ENCODE results near the gene PSTPIP1. TPM values are rescaled to one million over a fixed set of nuclear protein-coding genes. Genes with fewer than 3 reads are reported as not detected.

The PSTPIP1 gene
- total and polyA plus RNA-seq, 2 experiments from 2014 or later: 0.80 to 3.7 TPM

DNA sequence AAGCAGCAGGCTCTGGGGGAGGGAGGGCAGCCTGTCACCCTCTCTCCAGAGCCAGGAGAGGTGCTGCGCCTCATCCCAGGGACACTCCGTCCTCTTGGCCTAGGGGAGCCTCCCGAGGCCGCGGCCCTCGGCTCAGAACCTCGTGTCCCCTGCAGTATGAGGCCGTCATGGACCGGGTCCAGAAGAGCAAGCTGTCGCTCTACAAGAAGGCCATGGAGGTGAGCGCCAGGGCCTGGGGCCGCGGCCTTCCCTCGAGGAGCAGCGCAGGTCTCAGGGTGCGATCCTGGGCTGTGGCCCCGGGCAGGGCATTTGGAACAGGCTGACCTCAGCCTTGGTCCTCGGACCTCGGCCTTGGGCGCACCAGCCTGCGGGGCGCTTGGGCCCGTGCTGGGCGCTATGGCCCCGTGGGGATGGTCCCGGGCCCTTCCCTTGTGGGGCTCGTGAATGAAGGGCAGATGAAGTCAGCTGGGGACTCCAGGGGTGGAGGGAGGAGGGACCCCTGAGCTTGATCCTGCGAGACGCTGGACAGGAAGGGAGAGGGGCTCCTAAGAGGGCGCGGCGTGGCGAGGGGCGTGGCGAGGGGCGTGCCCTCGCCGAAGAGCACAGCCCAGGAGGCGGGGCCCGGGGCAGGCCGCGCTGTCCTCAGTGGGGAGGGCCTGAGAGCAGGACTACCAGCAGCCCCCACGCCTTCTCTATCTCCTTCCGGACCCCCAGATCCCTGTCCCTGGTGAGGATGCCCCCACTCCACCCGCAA lies 32.9 kb downstream of the PSTPIP1 start:
- H2AFZ ChIP-seq: peak overlapping the region; percentile 96
- Mint-ChIP-seq H3K27ac (no peak overlapping the region), H3K27me3 (ENCODE audit: insufficient read depth, low read depth, poor library complexity) (peaks cover 32% of the 10 kb centered on the region), H3K36me3 (ENCODE audit: low read depth) (no peaks in the 10 kb centered on the region), H3K9me3 (no peaks in the 10 kb centered on the region; the same call in 2 of the 3 replicates), H3K4me1 (peaks cover 5% of the 10 kb centered on the region), H3K4me3 (peak overlapping the region; percentile 71; the same call in 2 of the 3 replicates)
- H3K27me3 ChIP-seq (ENCODE audit: insufficient read depth): 0 out of 2 replicates have a peak, but pooled peaks cover 4% of the 10 kb centered on the region
- H3K27ac ChIP-seq (ENCODE audit: low read depth): no peak overlapping the region
- H3K4me2 ChIP-seq: peak overlapping the region; percentile 86
- no peaks in the 10 kb centered on the region for H3F3A ChIP-seq (replicated peaks; ENCODE audit: low read depth)
- no peaks in the 10 kb centered on the region for H3K9me2 ChIP-seq (ENCODE audit: insufficient read depth)
- H3K4me1 ChIP-seq (ENCODE audit: insufficient read depth): no peaks in the 10 kb centered on the region; the same call in 1 of the 2 replicates
- H3K79me2 ChIP-seq (replicated peaks; ENCODE audit: insufficient read depth): no peaks in the 10 kb centered on the region
- ATAC-seq (peak; percentile 68), DNase-seq (ENCODE audit: low spot score) (peak; percentile 69)
- peak overlapping the region; percentile 68 for H3K4me3 ChIP-seq
- H4K20me1 ChIP-seq (replicated peaks; ENCODE audit: insufficient read depth): no peaks in the 10 kb centered on the region
- H3K36me3 ChIP-seq (ENCODE audit: insufficient read depth): no peaks in the 10 kb centered on the region
- TF ChIP-seq ZNF114 (CRISPR knock-in tag; IDR thresholded peaks at IDR 0.05) (no peak), CREB1 (CRISPR knock-in tag; IDR thresholded peaks at IDR 0.05; ENCODE audit: low read depth) (no peak), STAT1 (IDR thresholded peaks at IDR 0.05; ENCODE audit: unreplicated experiment) (no peak), POLR2AphosphoS5 (IDR thresholded peaks at IDR 0.05; ENCODE audit: low read depth) (peak; percentile 46)
- TF ChIP-seq, protein P1, sequence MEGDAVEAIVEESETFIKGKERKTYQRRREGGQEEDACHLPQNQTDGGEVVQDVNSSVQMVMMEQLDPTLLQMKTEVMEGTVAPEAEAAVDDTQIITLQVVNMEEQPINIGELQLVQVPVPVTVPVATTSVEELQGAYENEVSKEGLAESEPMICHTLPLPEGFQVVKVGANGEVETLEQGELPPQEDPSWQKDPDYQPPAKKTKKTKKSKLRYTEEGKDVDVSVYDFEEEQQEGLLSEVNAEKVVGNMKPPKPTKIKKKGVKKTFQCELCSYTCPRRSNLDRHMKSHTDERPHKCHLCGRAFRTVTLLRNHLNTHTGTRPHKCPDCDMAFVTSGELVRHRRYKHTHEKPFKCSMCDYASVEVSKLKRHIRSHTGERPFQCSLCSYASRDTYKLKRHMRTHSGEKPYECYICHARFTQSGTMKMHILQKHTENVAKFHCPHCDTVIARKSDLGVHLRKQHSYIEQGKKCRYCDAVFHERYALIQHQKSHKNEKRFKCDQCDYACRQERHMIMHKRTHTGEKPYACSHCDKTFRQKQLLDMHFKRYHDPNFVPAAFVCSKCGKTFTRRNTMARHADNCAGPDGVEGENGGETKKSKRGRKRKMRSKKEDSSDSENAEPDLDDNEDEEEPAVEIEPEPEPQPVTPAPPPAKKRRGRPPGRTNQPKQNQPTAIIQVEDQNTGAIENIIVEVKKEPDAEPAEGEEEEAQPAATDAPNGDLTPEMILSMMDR (conservative IDR thresholded peaks at IDR 0.05; ENCODE audit: low read depth in 2 of 2): no peak

DNA sequence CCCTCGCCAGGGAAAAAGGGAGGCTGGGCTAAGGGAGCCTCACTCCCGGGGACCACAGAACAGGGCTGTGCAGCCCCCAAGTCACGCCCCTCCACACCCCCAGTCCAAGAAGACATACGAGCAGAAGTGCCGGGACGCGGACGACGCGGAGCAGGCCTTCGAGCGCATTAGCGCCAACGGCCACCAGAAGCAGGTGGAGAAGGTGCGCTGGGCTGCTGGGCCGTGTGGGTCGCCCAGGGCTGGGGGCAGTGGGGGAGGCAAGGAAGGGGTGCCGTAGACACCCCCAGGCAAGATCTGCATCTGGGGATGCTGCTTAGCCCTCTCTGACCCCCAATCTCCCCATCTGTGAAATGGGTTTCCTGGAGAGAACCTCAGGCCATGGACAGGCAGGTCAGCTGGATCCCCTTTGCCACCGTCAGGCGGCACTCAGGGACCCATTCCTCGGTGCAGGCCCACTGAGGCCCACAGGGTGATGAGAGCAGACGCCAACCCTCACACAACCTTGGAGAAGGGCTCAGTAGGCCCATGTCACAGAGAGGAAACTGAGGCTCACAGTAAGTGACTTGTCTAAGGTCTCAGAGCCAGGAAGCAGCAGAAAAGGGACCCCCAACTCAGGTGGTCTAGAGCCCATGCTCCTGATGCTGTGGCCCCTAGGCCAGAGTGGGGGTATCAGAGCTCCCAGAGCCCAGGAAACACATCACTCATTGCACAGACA lies 33.7 kb downstream of the PSTPIP1 start:
- Mint-ChIP-seq H3K4me1 (peaks cover 5% of the 10 kb centered on the region), H3K27ac (no peak overlapping the region), H3K36me3 (ENCODE audit: low read depth) (no peaks in the 10 kb centered on the region), H3K4me3 (peak overlapping the region; percentile 71; the same call in 2 of the 3 replicates), H3K27me3 (ENCODE audit: insufficient read depth, low read depth, poor library complexity) (peaks cover 32% of the 10 kb centered on the region), H3K9me3 (no peaks in the 10 kb centered on the region)
- 0 out of 2 replicates have a peak, but pooled peaks cover 4% of the 10 kb centered on the region for H3K27me3 ChIP-seq (ENCODE audit: insufficient read depth)
- no peaks in the 10 kb centered on the region for H3K79me2 ChIP-seq (replicated peaks; ENCODE audit: insufficient read depth)
- DNase-seq (ENCODE audit: low spot score) (peak; percentile 60), ATAC-seq (peak; percentile 17)
- peak overlapping the region; percentile 96 for H2AFZ ChIP-seq
- H3K4me1 ChIP-seq (ENCODE audit: insufficient read depth): no peaks in the 10 kb centered on the region; the same call in 1 of the 2 replicates
- H3K36me3 ChIP-seq (ENCODE audit: insufficient read depth): no peaks in the 10 kb centered on the region
- H4K20me1 ChIP-seq (replicated peaks; ENCODE audit: insufficient read depth): no peaks in the 10 kb centered on the region
- H3K27ac ChIP-seq (ENCODE audit: low read depth): no peak overlapping the region
- no peaks in the 10 kb centered on the region for H3K9me2 ChIP-seq (ENCODE audit: insufficient read depth)
- no peaks in the 10 kb centered on the region for H3F3A ChIP-seq (replicated peaks; ENCODE audit: low read depth)
- peak overlapping the region; percentile 86 for H3K4me2 ChIP-seq
- H3K4me3 ChIP-seq: peak overlapping the region; percentile 68
- TF ChIP-seq, protein P1 (conservative IDR thresholded peaks at IDR 0.05; ENCODE audit: low read depth in 2 of 2): no peak
- TF ChIP-seq ZNF331 (CRISPR knock-in tag; IDR thresholded peaks at IDR 0.05; ENCODE audit: low read depth): no peak
- no peak for TF ChIP-seq POLR2AphosphoS5 (IDR thresholded peaks at IDR 0.05; ENCODE audit: low read depth)
- TF ChIP-seq STAT1 (IDR thresholded peaks at IDR 0.05; ENCODE audit: unreplicated experiment): no peak
- no peak for TF ChIP-seq ZNF114 (CRISPR knock-in tag; IDR thresholded peaks at IDR 0.05)
- no peak for TF ChIP-seq CREB1 (CRISPR knock-in tag; IDR thresholded peaks at IDR 0.05; ENCODE audit: low read depth)
- TF ChIP-seq EZH2 (IDR thresholded peaks at IDR 0.05; ENCODE audit: low read depth, unreplicated experiment): no peak
- TF ChIP-seq, protein P2, sequence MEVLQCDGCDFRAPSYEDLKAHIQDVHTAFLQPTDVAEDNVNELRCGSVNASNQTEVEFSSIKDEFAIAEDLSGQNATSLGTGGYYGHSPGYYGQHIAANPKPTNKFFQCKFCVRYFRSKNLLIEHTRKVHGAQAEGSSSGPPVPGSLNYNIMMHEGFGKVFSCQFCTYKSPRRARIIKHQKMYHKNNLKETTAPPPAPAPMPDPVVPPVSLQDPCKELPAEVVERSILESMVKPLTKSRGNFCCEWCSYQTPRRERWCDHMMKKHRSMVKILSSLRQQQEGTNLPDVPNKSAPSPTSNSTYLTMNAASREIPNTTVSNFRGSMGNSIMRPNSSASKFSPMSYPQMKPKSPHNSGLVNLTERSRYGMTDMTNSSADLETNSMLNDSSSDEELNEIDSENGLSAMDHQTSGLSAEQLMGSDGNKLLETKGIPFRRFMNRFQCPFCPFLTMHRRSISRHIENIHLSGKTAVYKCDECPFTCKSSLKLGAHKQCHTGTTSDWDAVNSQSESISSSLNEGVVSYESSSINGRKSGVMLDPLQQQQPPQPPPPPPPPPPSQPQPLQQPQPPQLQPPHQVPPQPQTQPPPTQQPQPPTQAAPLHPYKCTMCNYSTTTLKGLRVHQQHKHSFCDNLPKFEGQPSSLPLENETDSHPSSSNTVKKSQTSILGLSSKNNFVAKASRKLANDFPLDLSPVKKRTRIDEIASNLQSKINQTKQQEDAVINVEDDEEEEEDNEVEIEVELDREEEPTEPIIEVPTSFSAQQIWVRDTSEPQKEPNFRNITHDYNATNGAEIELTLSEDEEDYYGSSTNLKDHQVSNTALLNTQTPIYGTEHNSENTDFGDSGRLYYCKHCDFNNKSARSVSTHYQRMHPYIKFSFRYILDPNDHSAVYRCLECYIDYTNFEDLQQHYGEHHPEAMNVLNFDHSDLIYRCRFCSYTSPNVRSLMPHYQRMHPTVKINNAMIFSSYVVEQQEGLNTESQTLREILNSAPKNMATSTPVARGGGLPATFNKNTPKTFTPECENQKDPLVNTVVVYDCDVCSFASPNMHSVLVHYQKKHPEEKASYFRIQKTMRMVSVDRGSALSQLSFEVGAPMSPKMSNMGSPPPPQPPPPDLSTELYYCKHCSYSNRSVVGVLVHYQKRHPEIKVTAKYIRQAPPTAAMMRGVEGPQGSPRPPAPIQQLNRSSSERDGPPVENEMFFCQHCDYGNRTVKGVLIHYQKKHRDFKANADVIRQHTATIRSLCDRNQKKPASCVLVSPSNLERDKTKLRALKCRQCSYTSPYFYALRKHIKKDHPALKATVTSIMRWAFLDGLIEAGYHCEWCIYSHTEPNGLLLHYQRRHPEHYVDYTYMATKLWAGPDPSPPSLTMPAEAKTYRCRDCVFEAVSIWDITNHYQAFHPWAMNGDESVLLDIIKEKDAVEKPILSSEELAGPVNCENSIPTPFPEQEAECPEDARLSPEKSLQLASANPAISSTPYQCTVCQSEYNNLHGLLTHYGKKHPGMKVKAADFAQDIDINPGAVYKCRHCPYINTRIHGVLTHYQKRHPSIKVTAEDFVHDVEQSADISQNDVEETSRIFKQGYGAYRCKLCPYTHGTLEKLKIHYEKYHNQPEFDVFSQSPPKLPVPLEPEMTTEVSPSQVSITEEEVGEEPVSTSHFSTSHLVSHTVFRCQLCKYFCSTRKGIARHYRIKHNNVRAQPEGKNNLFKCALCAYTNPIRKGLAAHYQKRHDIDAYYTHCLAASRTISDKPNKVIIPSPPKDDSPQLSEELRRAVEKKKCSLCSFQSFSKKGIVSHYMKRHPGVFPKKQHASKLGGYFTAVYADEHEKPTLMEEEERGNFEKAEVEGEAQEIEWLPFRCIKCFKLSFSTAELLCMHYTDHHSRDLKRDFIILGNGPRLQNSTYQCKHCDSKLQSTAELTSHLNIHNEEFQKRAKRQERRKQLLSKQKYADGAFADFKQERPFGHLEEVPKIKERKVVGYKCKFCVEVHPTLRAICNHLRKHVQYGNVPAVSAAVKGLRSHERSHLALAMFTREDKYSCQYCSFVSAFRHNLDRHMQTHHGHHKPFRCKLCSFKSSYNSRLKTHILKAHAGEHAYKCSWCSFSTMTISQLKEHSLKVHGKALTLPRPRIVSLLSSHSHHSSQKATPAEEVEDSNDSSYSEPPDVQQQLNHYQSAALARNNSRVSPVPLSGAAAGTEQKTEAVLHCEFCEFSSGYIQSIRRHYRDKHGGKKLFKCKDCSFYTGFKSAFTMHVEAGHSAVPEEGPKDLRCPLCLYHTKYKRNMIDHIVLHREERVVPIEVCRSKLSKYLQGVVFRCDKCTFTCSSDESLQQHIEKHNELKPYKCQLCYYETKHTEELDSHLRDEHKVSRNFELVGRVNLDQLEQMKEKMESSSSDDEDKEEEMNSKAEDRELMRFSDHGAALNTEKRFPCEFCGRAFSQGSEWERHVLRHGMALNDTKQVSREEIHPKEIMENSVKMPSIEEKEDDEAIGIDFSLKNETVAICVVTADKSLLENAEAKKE (CRISPR knock-in tag; IDR thresholded peaks at IDR 0.05): no peak
